ENCODE measurements around the gene PRADC1.

PRADC1 gene

GRCh38 chr2:73233932-73234832 lies 1.1 kb upstream of the PRADC1 start, which contains the start of gene CCT7:
CCT7 (plus strand) TSS chr2:73234308; CDS start chr2:73234379, 71 bp downstream.
- peak; percentile 80 to 84 for DNase-seq

GRCh38 chr2:73232403-73233153 lies 461 bp downstream of the PRADC1 start:
- no peak for DNase-seq

- DNase-seq = no peak
Measured at GRCh38 chr2:73228631-73229030, 4.4 kb downstream of the PRADC1 start.

- no peak for DNase-seq
Measured at GRCh38 chr2:73227086-73227485, 6.0 kb downstream of the PRADC1 start.

GRCh38 chr2:73225513-73226360 lies 7.3 kb downstream of the PRADC1 start:
- DNase-seq = no peak

- DNase-seq = no peak
Measured at GRCh38 chr2:73223821-73224220, 9.2 kb downstream of the PRADC1 start.

GRCh38 chr2:73218298-73218697 lies 14.7 kb downstream of the PRADC1 start:
- no peak for DNase-seq

- no peak for DNase-seq
Measured at GRCh38 chr2:73217826-73218225, 15.2 kb downstream of the PRADC1 start.

- DNase-seq = no peak
Measured at GRCh38 chr2:73217160-73217559, 15.9 kb downstream of the PRADC1 start.

GRCh38 chr2:73215254-73215653 lies 17.8 kb downstream of the PRADC1 start:
- DNase-seq = no peak

- peak; percentile 92 to 93 for DNase-seq
Measured at GRCh38 chr2:73214120-73215035, 18.7 kb downstream of the PRADC1 start, which contains the start of gene SMYD5. SMYD5 (plus strand) TSS chr2:73214245; CDS start chr2:73214267, 22 bp downstream.

GRCh38 chr2:73212448-73213176 lies 20.4 kb downstream of the PRADC1 start:
- DNase-seq = peak; percentile 65 to 74

- DNase-seq = no peak
Measured at GRCh38 chr2:73212098-73212447, 21.0 kb downstream of the PRADC1 start.

- no peak for DNase-seq
Measured at GRCh38 chr2:73210696-73211095, 22.3 kb downstream of the PRADC1 start.

GRCh38 chr2:73210019-73210418 lies 23.0 kb downstream of the PRADC1 start:
- DNase-seq = no peak

GRCh38 chr2:73208258-73208657 lies 24.8 kb downstream of the PRADC1 start:
- no peak for DNase-seq

GRCh38 chr2:73205611-73206010 lies 27.4 kb downstream of the PRADC1 start:
- no peak for DNase-seq

GRCh38 chr2:73203055-73203681 lies 29.9 kb downstream of the PRADC1 start:
- DNase-seq = no peak

GRCh38 chr2:73202156-73203054 lies 30.6 kb downstream of the PRADC1 start, which contains the start of gene NOTO:
NOTO (plus strand) TSS chr2:73202574; CDS start chr2:73202667, 93 bp downstream.
- DNase-seq = no peak

Measured in activated CD4-positive, alpha-beta T cell treated with anti-CD3 and anti-CD28 coated beads, Interleukin-2, amount 50 U/mL, for 4 hours (primary cell).